H1 (cell line): ENCODE results near the gene C19orf25. TPM values are rescaled to one million over a fixed set of nuclear protein-coding genes. Genes with fewer than 3 reads are reported as not detected.

Source experiments
- CBX8 ChIP-seq: fragments of 300-800, 300-1000 bp; sonication (generic); IDR thresholded peaks from 2 replicates; pipeline ENCODE4 v1.7.1; 2016; ENCODE audit warnings: low read depth, low read length, borderline replicate concordance
- GTF2F1 ChIP-seq: IDR thresholded peaks from 2 replicates; pipeline ENCODE4 v1.6.1; 2012; ENCODE audit warnings: low read depth, low read length, improper control_type of control experiment, borderline replicate concordance
- NRF1 ChIP-seq: IDR thresholded peaks from 2 replicates; pipeline ENCODE4 v1.6.1; 2011; ENCODE audit warnings: mild to moderate bottlenecking, low read depth, low read length, improper control_type of control experiment
- SIRT6 ChIP-seq: IDR thresholded peaks from one replicate; pipeline ENCODE4 v1.7.1; 2012; ENCODE audit warnings: low read length, inconsistent platforms
- TBP ChIP-seq: IDR thresholded peaks from 2 replicates; pipeline ENCODE4 v1.6.1; 2011; ENCODE audit warnings: low read depth, low read length, improper control_type of control experiment
- USF2 ChIP-seq: IDR thresholded peaks from 2 replicates; pipeline ENCODE4 v1.6.1; 2011; ENCODE audit warnings: low read length, improper control_type of control experiment
- polyA plus RNA-seq, 7 experiments: library from polyadenylated mRNA; depleted of rRNA in 3 of 7; stranded (reverse) in 5 of 7; unstranded in 2 of 7; fragments of >200 nt in 5 of 7; fragments of 200-250 nt in 2 of 7; gene quantifications; 1 replicate in 5 of 7; 2 replicates in 1 of 7; 4 replicates in 1 of 7; pipeline versions ENCODE4 v1.2.1 to v1.2.3, GENCODE V29; 2011 to 2013; ENCODE audit warnings: missing spikeins in 2 of 7, mixed read lengths in 2 of 7
- total RNA-seq: library from RNA; stranded (reverse); fragmentation: NEBNext Ultra II Directional; extraction: Animal tissue kit (Norgen Biotek cat#: 25700); gene quantifications from 2 replicates; pipeline ENCODE4 v1.2.1, GENCODE V29; 2021

C19orf25 gene
- total and polyA plus RNA-seq, 2 of the 8 experiments (the other 6 are each of a cell fraction or from before 2014, with no cell fraction given), result 41.3 to 67.4 TPM

GRCh38 chr19:1434577-1435060 lies 44.4 kb downstream of the C19orf25 start (continued):
- no peak for TF ChIP-seq TBP
- no peak for TF ChIP-seq CBX8
- no peak for TF ChIP-seq NRF1
- no peak for TF ChIP-seq SIRT6
- no peak for TF ChIP-seq GTF2F1
- TF ChIP-seq USF2, result no peak
